Nephron progenitor cell (in vitro differentiated cells): ENCODE data around the gene SPATA4.

Experiments
- DNase-seq: peaks from one replicate; pipeline ENCODE4 v3.0.0; 2021
- H3K27ac Mint-ChIP-seq: 2 replicates; pipeline ENCODE4 v1.8.0; 2021; ENCODE audit warnings: mild to moderate bottlenecking, moderate library complexity, mixed read lengths
- H3K27me3 Mint-ChIP-seq: 2 replicates; pipeline ENCODE4 v1.8.0; 2021; ENCODE audit warnings: mild to moderate bottlenecking, low read depth, mixed read lengths; ENCODE audit not compliant: poor library complexity
- H3K36me3 Mint-ChIP-seq: 2 replicates; pipeline ENCODE4 v1.8.0; 2021; ENCODE audit warnings: low read depth, mixed read lengths
- H3K4me1 Mint-ChIP-seq: 2 replicates; pipeline ENCODE4 v1.8.0; 2021; ENCODE audit warnings: mixed read lengths
- H3K4me3 Mint-ChIP-seq: 2 replicates; pipeline ENCODE4 v1.8.0; 2021; ENCODE audit warnings: mild to moderate bottlenecking, moderate library complexity, mixed read lengths
- H3K9me3 Mint-ChIP-seq: 2 replicates; pipeline ENCODE4 v1.8.0; 2021; ENCODE audit warnings: mild to moderate bottlenecking, moderate library complexity, mixed read lengths
- TF ChIP-seq, protein P1 (sequence below): fragments of 200-600 bp; sonication (generic); IDR thresholded peaks from 2 replicates; pipeline ENCODE4 v1.5.0; 2021; ENCODE audit warnings: antibody characterized with exemption

The SPATA4 gene

GRCh38 chr4:176205299-176205698, 9.9 kb upstream of the SPATA4 start:
- Mint-ChIP-seq H3K9me3 (no peaks in the 10 kb centered on the region), H3K4me1 (peaks cover 10% of the 10 kb centered on the region), H3K36me3 (no peaks in the 10 kb centered on the region), H3K27me3 (peaks cover 2% of the 10 kb centered on the region), H3K27ac (no peak overlapping the region), H3K4me3 (no peak overlapping the region)
- DNase-seq: no peak
- TF ChIP-seq, protein P1, sequence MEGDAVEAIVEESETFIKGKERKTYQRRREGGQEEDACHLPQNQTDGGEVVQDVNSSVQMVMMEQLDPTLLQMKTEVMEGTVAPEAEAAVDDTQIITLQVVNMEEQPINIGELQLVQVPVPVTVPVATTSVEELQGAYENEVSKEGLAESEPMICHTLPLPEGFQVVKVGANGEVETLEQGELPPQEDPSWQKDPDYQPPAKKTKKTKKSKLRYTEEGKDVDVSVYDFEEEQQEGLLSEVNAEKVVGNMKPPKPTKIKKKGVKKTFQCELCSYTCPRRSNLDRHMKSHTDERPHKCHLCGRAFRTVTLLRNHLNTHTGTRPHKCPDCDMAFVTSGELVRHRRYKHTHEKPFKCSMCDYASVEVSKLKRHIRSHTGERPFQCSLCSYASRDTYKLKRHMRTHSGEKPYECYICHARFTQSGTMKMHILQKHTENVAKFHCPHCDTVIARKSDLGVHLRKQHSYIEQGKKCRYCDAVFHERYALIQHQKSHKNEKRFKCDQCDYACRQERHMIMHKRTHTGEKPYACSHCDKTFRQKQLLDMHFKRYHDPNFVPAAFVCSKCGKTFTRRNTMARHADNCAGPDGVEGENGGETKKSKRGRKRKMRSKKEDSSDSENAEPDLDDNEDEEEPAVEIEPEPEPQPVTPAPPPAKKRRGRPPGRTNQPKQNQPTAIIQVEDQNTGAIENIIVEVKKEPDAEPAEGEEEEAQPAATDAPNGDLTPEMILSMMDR: no peak

DNA sequence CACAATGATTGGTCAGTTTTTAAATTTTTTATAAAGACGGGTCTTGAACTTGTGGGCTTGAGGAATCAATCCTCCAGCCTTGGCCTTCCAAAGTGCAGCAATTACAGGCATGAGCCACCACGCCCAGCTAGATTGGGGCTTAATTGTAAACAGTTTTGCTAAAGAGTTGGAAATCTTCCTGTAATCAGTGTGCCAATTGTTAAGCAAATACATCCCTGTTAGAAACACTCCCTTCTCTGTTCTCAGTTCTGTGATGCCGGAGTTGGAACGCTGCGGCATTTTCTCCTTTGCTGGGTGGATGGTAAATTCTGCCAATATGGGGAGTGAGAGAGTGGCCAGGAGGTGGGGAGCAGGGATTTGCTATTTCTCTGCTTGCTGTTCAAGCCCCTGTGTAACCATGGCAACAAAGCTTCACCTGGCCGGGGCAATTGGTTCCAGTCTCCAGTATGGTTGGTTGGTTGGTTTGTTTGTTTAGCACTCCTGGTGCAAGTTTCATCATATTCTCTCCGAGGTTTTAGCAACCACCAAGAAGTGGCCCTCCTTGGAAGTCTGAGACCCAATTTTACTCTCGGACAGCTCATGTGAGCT, 3.0 kb upstream of the SPATA4 start:
- H3K9me3 Mint-ChIP-seq: no peaks in the 10 kb centered on the region
- TF ChIP-seq, protein P1: no peak
- H3K27me3 Mint-ChIP-seq: peaks cover 11% of the 10 kb centered on the region
- peaks cover 12% of the 10 kb centered on the region for H3K4me1 Mint-ChIP-seq
- DNase-seq: no peak
- no peak overlapping the region for H3K27ac Mint-ChIP-seq
- no peaks in the 10 kb centered on the region for H3K36me3 Mint-ChIP-seq
- no peak overlapping the region for H3K4me3 Mint-ChIP-seq

GRCh38 chr4:176193938-176194337, 1.4 kb downstream of the SPATA4 start:
- no peak overlapping the region for H3K27ac Mint-ChIP-seq

DNA sequence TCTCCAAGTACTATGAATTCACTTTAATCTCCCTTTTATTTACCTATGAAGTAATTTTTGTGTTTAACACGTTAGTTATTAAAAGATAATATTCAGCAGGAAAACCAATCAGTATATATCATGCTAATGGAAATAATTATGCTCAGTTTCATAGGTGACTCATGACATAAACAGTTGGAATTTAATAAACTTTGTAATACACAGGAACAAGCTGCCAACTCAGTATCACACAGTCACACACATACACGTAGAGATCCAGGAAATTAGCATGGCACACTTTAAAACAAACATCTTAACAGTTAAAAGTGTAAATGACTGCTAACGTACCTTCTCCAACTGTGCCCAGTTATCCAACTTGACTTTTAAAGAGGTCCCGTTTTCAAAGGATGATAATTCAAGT, 2.3 kb downstream of the SPATA4 start:
- peaks cover 11% of the 10 kb centered on the region for H3K27me3 Mint-ChIP-seq
- no peaks in the 10 kb centered on the region for H3K9me3 Mint-ChIP-seq
- H3K4me1 Mint-ChIP-seq: peaks cover 19% of the 10 kb centered on the region
- TF ChIP-seq, protein P1: no peak
- H3K27ac Mint-ChIP-seq: no peak overlapping the region
- DNase-seq: no peak
- H3K36me3 Mint-ChIP-seq: no peaks in the 10 kb centered on the region
- H3K4me3 Mint-ChIP-seq: no peak overlapping the region

More at GRCh38 chr4:176193938-176194337, 1.4 kb downstream of the SPATA4 start:
- no peak for DNase-seq
- TF ChIP-seq, protein P1: no peak
- peaks cover 19% of the 10 kb centered on the region for H3K4me1 Mint-ChIP-seq
- no peaks in the 10 kb centered on the region for H3K36me3 Mint-ChIP-seq
- no peaks in the 10 kb centered on the region for H3K9me3 Mint-ChIP-seq
- H3K4me3 Mint-ChIP-seq: no peak overlapping the region
- peaks cover 11% of the 10 kb centered on the region for H3K27me3 Mint-ChIP-seq

GRCh38 chr4:176191974-176192373, 3.4 kb downstream of the SPATA4 start:
- no peak overlapping the region for H3K4me3 Mint-ChIP-seq
- no peak for DNase-seq
- H3K27me3 Mint-ChIP-seq: peaks cover 8% of the 10 kb centered on the region
- H3K36me3 Mint-ChIP-seq: no peaks in the 10 kb centered on the region
- no peaks in the 10 kb centered on the region for H3K9me3 Mint-ChIP-seq
- TF ChIP-seq, protein P1: no peak
- H3K4me1 Mint-ChIP-seq: peaks cover 19% of the 10 kb centered on the region
- H3K27ac Mint-ChIP-seq: no peak overlapping the region
